Measurements from ENCODE around the gene POLQ.

GRCh38 chr3:121545049-121545573 lies 677 bp downstream of the POLQ start:
- TF ChIP-seq, protein P1, sequence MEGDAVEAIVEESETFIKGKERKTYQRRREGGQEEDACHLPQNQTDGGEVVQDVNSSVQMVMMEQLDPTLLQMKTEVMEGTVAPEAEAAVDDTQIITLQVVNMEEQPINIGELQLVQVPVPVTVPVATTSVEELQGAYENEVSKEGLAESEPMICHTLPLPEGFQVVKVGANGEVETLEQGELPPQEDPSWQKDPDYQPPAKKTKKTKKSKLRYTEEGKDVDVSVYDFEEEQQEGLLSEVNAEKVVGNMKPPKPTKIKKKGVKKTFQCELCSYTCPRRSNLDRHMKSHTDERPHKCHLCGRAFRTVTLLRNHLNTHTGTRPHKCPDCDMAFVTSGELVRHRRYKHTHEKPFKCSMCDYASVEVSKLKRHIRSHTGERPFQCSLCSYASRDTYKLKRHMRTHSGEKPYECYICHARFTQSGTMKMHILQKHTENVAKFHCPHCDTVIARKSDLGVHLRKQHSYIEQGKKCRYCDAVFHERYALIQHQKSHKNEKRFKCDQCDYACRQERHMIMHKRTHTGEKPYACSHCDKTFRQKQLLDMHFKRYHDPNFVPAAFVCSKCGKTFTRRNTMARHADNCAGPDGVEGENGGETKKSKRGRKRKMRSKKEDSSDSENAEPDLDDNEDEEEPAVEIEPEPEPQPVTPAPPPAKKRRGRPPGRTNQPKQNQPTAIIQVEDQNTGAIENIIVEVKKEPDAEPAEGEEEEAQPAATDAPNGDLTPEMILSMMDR (IDR thresholded peaks at IDR 0.05) = no peak
- TF ChIP-seq EZH2 (IDR thresholded peaks at IDR 0.05) = no peak

Measured in neural progenitor cell (in vitro differentiated cells).